HEK293T (cell line): ENCODE measurements around the gene ARL3.
"Not testable (repeated sequence)": the region's sequence is repeated elsewhere in the genome, so short reads cannot be mapped to it uniquely, and the experiment has no call there.

Source experiments
- CTCF ChIA-PET: fragments of 350-600 bp; formaldehyde crosslinking; extraction: SDS; loops from one replicate; lab custom pipeline; 2021; ENCODE audit warnings: antibody characterized with exemption, inconsistent platforms; lab: Yijun Ruan, JAX
- POLR2A ChIA-PET: fragments of 350-600 bp; formaldehyde crosslinking; extraction: SDS; loops from one replicate; lab custom pipeline; 2020; ENCODE audit warnings: antibody characterized with exemption, inconsistent platforms; lab: Yijun Ruan, JAX
- DNase-seq: peaks from one replicate; pipeline ENCODE4 v3.0.0; 2012; ENCODE audit warnings: mixed read lengths; ENCODE audit errors: extremely low spot score
- ARNT ChIP-seq: fragments of 450-650 bp; IDR thresholded peaks from 2 replicates; pipeline ENCODE4 v1.6.1; 2017; ENCODE audit warnings: mild to moderate bottlenecking
- BHLHE40 ChIP-seq: fragments of 450-650 bp; IDR thresholded peaks from 2 replicates; pipeline ENCODE4 v1.6.1; 2016; ENCODE audit warnings: mild to moderate bottlenecking, moderate library complexity, borderline replicate concordance
- CTBP1 ChIP-seq: fragments of 450-650 bp; IDR thresholded peaks from 2 replicates; pipeline ENCODE4 v1.6.1; 2016; ENCODE audit warnings: borderline replicate concordance
- ELF4 ChIP-seq: fragments of 450-650 bp; IDR thresholded peaks from 2 replicates; pipeline ENCODE4 v1.6.1; 2017; ENCODE audit warnings: antibody characterized with exemption
- FOXA1 ChIP-seq: fragments of 450-650 bp; IDR thresholded peaks from 2 replicates; pipeline ENCODE4 v1.6.1; 2016; ENCODE audit warnings: mild to moderate bottlenecking
- FOXK2 ChIP-seq: fragments of 450-650 bp; IDR thresholded peaks from 2 replicates; pipeline ENCODE4 v1.6.1; 2016; ENCODE audit warnings: mild to moderate bottlenecking
- FOXM1 ChIP-seq: fragments of 450-650 bp; IDR thresholded peaks from 2 replicates; pipeline ENCODE4 v1.6.1; 2017; ENCODE audit warnings: mild to moderate bottlenecking, borderline replicate concordance
- HDGF ChIP-seq: fragments of 450-650 bp; IDR thresholded peaks from 2 replicates; pipeline ENCODE4 v1.6.1; 2017; ENCODE audit warnings: antibody characterized with exemption, borderline replicate concordance
- L3MBTL2 ChIP-seq: fragments of 450-650 bp; conservative IDR thresholded peaks from 2 replicates; pipeline ENCODE4 v1.6.1; 2016; ENCODE audit warnings: mild to moderate bottlenecking
- LEF1 ChIP-seq: fragments of 450-650 bp; IDR thresholded peaks from 2 replicates; pipeline ENCODE4 v1.6.1; 2017; ENCODE audit warnings: mild to moderate bottlenecking, borderline replicate concordance
- NFRKB ChIP-seq: fragments of 450-650 bp; IDR thresholded peaks from 2 replicates; pipeline ENCODE4 v1.6.1; 2016; ENCODE audit warnings: mild to moderate bottlenecking, moderate library complexity
- SP1 ChIP-seq: fragments of 450-650 bp; IDR thresholded peaks from 2 replicates; pipeline ENCODE4 v1.6.1; 2017
- SUZ12 ChIP-seq: fragments of 450-650 bp; IDR thresholded peaks from 2 replicates; pipeline ENCODE4 v1.6.1; 2016; ENCODE audit warnings: mild to moderate bottlenecking
- TARDBP ChIP-seq: fragments of 450-650 bp; IDR thresholded peaks from 2 replicates; pipeline ENCODE4 v1.6.1; 2016
- ZNF384 ChIP-seq: fragments of 450-650 bp; IDR thresholded peaks from 2 replicates; pipeline ENCODE4 v1.6.1; 2016
- TF ChIP-seq, protein P1 (sequence below): fragments of 450-650 bp; IDR thresholded peaks from 2 replicates; pipeline ENCODE4 v1.6.1; 2016

The ARL3 gene

DNA sequence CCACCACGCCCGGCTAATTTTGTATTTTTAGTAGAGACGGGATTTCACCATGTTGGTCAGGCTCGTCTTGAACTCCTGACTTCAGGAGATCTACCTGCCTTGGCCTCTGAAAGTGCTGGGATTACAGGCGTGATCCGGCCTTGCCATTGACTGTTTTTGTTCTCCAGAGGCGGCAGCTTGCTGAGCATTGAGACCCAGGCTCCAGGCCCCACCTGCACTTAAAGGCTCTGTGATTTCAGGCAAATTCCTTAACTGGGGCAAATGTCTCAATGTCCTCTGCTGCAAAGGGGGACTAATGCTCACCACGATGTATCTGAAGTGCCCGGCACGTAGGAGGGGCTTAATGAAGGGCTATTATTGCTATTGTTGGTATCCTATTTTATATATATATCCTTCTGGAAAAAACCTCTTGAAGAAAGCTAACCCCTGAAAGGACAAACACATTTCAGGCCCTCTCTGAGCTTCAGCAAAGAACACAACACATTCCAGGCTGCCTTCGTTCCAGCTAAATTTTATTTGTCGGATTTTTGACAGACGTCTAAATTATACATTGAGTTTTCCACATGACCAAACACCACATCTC is 40.9 kb downstream of the ARL3 start:
- ChIA-PET POLR2A (interaction anchor here (1.5 kb wide), 1 partner anchor 28 kb away, joined by 5 read pairs; no protein-coding TSS in a partner anchor), CTCF (interaction anchor here (0.6 to 1.7 kb wide), 3 partner anchors 20 to 1659 kb away, joined by 3 read pairs; no protein-coding TSS in a partner anchor)
- no peak for DNase-seq
- TF ChIP-seq FOXA1 (no peak), SP1 (no peak), ELF4 (no peak), SUZ12 (no peak), FOXK2 (no peak), LEF1 (no peak), TARDBP (no peak), NFRKB (no peak), ARNT (no peak), L3MBTL2 (no peak), HDGF (no peak), CTBP1 (no peak), BHLHE40 (no peak), ZNF384 (no peak)
- TF ChIP-seq, protein P1, sequence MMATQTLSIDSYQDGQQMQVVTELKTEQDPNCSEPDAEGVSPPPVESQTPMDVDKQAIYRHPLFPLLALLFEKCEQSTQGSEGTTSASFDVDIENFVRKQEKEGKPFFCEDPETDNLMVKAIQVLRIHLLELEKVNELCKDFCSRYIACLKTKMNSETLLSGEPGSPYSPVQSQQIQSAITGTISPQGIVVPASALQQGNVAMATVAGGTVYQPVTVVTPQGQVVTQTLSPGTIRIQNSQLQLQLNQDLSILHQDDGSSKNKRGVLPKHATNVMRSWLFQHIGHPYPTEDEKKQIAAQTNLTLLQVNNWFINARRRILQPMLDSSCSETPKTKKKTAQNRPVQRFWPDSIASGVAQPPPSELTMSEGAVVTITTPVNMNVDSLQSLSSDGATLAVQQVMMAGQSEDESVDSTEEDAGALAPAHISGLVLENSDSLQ = no peak

DNA sequence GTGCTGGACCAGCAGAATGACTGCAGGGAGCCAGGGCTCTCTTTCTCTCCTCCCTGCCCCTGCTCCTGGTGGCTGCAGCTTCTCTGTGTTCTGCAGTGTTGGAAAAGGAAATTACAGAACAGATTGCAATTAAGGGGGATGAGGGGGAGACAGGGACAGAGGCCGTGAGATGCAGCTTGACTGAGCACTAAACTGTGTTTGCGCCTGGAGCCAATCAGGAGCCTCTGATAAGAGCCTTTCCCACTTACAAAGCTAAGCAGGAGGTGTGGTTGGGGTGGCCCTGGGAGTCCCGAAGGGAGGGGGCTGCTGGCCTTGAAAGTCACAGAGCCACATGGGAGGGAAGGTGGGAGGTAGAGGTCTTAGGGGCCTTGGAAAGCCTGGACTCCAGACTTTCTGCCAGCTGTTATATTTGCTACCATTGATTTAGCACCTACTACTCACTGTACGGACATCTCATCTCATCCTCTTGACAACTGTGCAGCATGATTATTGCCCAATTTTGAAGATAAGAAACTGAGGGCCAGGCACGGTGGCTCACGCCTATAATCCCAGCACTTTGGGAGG is 43.2 kb downstream of the ARL3 start:
- TF ChIP-seq FOXA1 (no peak), ELF4 (no peak), BHLHE40 (no peak), NFRKB (no peak), LEF1 (no peak), SUZ12 (no peak), FOXK2 (no peak), L3MBTL2 (no peak), FOXM1 (no peak), CTBP1 (no peak), ARNT (no peak), TARDBP (no peak), SP1 (no peak), HDGF (no peak), ZNF384 (no peak)
- TF ChIP-seq, protein P1 = no peak
- no peak for DNase-seq
- ChIA-PET POLR2A (interaction anchor here (1.2 to 3.3 kb wide), 2 partner anchors 24 to 25 kb away, joined by 3 to 24 read pairs; partner anchors contain the start of gene TRIM8), CTCF (interaction anchor here (1.2 to 2.9 kb wide), 4 partner anchors 8 to 56 kb away, joined by 3 to 14 read pairs (median 7); partner anchors contain the start of gene TRIM8)

DNA sequence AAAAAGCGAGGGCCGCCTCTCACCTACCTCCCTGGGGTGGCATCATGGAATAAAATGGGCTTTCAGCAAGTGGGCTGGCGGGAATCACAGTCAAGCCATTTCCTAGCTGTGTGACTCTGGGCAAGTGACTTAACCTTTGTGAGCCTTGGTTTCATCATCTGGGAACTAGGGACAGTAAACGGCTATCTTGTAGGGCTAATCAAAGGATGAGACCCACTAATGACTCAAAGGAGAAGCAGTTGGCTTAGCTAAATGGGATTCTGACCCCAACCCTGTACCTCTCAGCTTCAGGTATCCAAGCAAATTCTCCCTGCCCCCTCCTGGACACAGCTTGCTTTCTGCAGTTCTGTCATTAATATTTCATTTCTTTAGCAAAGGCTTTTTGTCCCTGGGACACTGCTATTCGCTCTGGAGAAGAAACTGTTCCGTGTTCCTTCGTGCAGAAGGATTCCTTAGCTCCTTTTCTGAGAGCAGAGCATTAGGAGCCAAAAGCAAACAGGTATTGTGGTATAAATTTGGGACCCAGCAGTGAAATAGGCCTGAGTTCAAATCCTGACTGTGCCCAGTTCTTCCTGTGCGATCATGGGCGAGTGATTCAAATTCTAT is 44.0 kb downstream of the ARL3 start:
- no peak for DNase-seq
- CTCF ChIA-PET = interaction anchor here (0.6 to 2.9 kb wide), 12 partner anchors 9 to 391 kb away, joined by 3 to 14 read pairs (median 3); partner anchors contain the start of gene TRIM8
- TF ChIP-seq FOXM1 = no peak
- TF ChIP-seq ELF4 = no peak
- no peak for TF ChIP-seq BHLHE40
- TF ChIP-seq TARDBP = no peak
- TF ChIP-seq FOXA1 = no peak
- no peak for TF ChIP-seq ZNF384
- no peak for TF ChIP-seq LEF1
- POLR2A ChIA-PET = interaction anchor here (1.3 to 3.3 kb wide), 2 partner anchors 25 to 28 kb away, joined by 4 to 24 read pairs; partner anchors contain the start of gene TRIM8

DNA sequence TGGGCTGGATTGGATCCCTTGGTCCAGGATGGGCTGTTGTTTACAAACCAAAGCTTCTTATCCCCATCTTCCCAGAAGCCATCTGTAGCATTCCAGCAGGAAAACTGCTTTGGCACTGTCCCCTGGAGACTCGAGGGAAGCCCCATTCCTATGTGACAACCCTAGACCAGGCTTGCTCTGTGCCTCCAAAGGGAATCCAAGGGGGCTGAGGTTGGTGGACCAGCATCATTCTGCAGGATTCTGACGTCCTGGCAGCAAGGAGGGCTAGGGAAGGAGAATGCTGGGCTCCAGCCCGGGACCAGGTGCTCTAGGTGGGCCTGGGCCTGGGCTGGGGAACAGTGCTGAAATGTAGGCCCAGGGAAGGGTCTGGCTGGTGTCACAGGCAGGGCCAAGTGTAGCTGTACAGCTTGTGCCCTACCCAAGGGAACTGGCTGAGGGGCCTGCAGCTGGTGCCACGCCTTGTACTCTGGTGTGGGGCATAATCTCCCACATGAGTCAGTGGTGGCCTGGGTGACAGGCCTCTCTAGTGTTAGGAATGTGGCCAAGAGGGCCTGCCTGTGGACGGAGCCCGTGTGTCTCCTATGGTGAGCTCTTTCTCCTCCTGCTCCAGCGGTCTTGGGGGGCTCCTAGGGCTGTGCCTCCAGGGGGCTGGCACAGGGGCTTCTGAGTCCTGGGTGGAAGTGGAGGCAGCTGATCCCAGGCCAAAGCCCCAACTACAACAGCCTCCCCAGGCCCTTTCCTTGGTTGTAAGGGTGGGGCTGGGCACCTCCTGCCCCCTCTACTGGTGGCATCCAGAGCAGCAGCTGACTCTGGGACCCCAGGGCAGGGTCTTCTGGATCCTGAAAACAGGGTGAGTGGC is 44.8 kb downstream of the ARL3 start:
- ChIA-PET CTCF (interaction anchor here (0.6 to 2.9 kb wide), 14 partner anchors 8 to 390 kb away, joined by 3 to 14 read pairs (median 3); partner anchors contain the start of gene TRIM8), POLR2A (interaction anchor here (1.3 to 3.3 kb wide), 2 partner anchors 24 to 27 kb away, joined by 4 to 24 read pairs; partner anchors contain the start of gene TRIM8)
- DNase-seq = peak; percentile 65
- TF ChIP-seq SP1 (no peak), FOXA1 (no peak), LEF1 (no peak), FOXM1 (no peak), CTBP1 (no peak), HDGF (no peak), ELF4 (no peak), TARDBP (no peak)

DNA sequence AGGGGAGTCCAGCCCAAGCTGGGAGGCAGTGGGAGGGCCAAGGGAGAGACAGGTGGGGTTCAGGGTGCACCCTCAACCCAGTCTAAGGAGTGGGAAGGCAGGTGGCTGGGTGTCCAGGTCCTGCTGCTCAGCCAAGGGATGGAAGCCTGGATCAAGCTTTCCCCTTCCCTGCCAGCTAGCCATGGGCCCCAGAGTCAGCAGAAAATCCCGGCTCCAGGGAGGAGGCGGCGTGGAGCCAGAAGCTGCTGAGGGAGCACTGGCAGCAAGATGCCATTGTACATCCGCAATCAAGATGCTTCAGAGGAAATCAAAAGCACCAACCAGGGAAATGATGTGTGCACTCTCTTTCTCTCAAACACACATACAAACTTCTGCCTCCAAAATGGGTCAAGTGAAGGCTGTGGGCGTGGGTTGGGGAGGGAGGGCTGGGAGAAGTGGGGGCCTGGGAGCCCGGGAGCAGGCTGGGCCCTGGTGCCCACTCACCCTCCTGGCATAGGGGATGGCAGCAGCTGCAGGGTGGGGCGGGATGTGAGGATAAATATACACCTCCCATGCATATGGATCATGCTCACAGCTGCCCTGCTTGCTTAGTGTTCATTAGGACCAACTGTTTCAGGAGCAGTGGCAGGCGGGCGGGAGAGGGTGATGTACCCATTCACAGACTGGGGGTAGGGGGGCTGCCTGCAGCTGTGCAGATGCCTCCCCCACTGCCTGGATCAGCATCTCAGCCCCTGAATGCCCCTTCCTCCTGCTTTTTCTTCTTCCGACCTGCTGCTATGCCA is 45.7 kb downstream of the ARL3 start:
- CTCF ChIA-PET = interaction anchor here (1.8 kb wide), 1 partner anchor 22 kb away, joined by 4 read pairs; no protein-coding TSS in a partner anchor
- POLR2A ChIA-PET = interaction anchor here (3.3 kb wide), 1 partner anchor 23 kb away, joined by 24 read pairs; the partner anchor contains the start of gene TRIM8
- DNase-seq = no peak
- no peak for TF ChIP-seq L3MBTL2
- no peak for TF ChIP-seq HDGF

DNA sequence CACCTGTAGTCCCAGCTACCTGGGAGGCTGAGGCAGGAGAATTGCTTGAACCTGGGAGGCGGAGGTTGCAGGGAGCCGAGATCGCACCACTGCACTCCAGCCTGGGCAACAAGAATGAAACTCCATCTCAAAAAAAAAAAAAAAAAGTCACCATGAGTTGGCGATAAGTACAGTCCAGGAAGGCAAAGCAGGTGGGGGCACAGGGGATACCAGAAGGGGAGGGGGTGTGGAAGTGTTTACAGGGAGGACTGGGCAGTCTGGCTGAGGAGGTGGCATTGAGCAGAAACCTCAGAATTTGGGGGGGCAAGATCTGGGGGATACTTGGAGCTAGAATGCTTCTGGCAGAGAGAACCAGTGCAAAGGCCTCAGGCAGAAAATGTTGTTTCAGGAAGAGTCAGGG is 46.8 kb downstream of the ARL3 start:
- POLR2A ChIA-PET, DNase-seq, CTCF ChIA-PET: not testable (repeated sequence)
